Measurements from ENCODE around the gene SULT1B1.

SULT1B1 gene

DNA sequence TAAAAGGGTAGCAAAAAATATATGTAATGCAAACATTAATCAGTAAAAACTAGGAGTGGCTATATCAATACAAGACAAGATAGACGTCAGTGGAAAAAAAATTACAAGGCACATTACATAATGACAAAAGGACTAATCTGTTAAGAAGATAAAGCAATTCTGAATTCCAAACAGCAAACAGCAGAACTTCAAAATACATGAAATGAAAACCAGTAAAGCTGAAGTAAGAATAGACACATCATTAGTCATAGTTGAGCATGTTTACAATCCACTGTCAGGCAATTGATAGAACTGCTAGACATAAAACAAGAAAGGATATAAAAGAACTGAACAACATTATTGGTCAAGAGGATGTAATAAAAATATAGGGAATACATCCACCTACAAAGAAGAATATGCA lies 12.2 kb downstream of the SULT1B1 start:
- H3K27me3 ChIP-seq (ENCODE audit: insufficient read depth, low read length): no peaks in the 10 kb centered on the region
- H3K9ac ChIP-seq (ENCODE audit: low read depth, low read length): no peak overlapping the region
- no peaks in the 10 kb centered on the region for H3K9me3 ChIP-seq (ENCODE audit: insufficient read depth, low read depth, low read length)
- no peak overlapping the region for H3K4me3 ChIP-seq (ENCODE audit: low read length)
- H3K36me3 ChIP-seq (ENCODE audit: insufficient read depth, low read depth, low read length): no peaks in the 10 kb centered on the region
- no peaks in the 10 kb centered on the region for H3K4me1 ChIP-seq (ENCODE audit: insufficient read depth, low read length)
- no peak overlapping the region for H3K27ac ChIP-seq (ENCODE audit: low read length)

DNA sequence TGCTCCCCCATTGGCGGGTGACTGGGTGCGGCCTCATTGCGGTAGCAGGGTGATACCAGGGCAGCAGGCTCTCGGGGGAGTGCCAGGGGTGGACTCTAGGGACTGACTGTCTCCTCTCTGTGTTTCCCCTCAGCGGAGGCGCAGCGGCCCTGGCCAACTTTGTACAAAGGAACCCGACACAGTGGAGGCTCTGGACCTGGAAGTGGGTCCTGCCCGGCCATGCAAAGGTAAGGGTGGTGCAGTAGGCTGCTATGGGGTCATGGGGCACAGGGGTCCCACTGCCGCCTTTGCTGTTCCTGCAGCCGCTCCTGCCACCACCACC lies 16.3 kb downstream of the SULT1B1 start:
- H3K36me3 ChIP-seq (ENCODE audit: insufficient read depth, low read depth, low read length): no peaks in the 10 kb centered on the region
- H3K4me3 ChIP-seq (ENCODE audit: low read length): no peak overlapping the region
- H3K27ac ChIP-seq (ENCODE audit: low read length): no peak overlapping the region
- no peaks in the 10 kb centered on the region for H3K27me3 ChIP-seq (ENCODE audit: insufficient read depth, low read length)
- no peak overlapping the region for H3K9ac ChIP-seq (ENCODE audit: low read depth, low read length)
- no peaks in the 10 kb centered on the region for H3K4me1 ChIP-seq (ENCODE audit: insufficient read depth, low read length)
- H3K9me3 ChIP-seq (ENCODE audit: insufficient read depth, low read depth, low read length): peaks cover 10% of the 10 kb centered on the region; the same call in 1 of the 2 replicates

DNA sequence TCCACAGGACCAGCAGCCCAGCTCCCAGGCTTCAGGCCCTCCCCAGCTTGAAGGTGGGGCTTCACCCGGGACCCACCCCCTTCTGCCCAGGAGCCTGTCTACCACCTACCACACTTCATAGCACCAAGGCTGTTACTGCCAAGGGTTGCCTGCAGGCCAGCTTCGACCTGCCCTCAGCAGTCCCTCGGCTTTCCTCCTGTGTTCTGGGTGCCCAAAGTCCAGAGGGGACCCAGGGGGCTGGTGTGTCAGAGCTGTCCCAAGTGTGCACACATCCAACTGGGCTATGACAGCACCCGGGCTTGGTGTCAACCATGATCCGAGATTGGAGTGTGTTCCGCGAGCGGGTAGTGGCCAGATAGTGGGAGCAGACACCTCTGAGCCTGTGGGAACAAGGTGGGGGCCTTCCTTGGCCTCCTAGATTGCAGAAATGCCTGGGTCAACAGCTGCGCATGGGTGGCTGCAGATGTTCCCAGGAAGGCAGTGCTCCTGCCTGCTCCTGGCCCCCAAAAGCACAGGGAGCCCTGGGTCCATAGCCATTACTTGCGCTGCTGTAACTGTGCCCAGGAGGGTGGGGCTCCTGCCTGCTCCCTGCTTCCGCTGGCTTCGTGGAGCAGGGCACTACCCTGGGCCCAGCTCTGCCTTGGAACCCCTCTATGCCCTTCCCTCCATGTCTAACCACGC lies 16.8 kb downstream of the SULT1B1 start:
- H3K4me3 ChIP-seq (ENCODE audit: low read length): no peak overlapping the region
- H3K9ac ChIP-seq (ENCODE audit: low read depth, low read length): no peak overlapping the region
- no peak overlapping the region for H3K27ac ChIP-seq (ENCODE audit: low read length)
- no peaks in the 10 kb centered on the region for H3K27me3 ChIP-seq (ENCODE audit: insufficient read depth, low read length)
- no peaks in the 10 kb centered on the region for H3K36me3 ChIP-seq (ENCODE audit: insufficient read depth, low read depth, low read length)
- H3K9me3 ChIP-seq (ENCODE audit: insufficient read depth, low read depth, low read length): peaks cover 10% of the 10 kb centered on the region; the same call in 1 of the 2 replicates
- H3K4me1 ChIP-seq (ENCODE audit: insufficient read depth, low read length): no peaks in the 10 kb centered on the region

DNA sequence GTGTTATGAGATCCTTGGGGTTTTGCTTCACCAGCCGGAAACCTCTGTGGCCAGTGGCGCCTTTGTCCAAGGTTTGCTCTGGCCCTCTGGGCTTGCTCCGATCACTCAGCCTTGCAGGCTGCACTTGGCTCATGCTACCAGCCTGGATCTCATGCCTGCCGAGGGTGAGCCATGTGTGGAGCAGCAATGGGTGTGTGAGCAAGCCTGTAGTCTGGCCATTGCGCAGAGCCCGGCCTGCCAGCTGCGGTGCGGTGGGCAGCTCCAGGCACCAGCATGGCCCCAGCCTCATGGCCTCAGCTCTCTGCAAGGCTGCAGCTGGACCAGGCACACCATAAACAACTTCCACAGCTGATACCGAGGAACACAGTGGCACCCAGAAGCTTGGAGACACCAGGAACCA lies 17.8 kb downstream of the SULT1B1 start:
- Histone ChIP-seq H3K4me3 (ENCODE audit: low read length) (no peak overlapping the region), H3K27me3 (ENCODE audit: insufficient read depth, low read length) (no peaks in the 10 kb centered on the region), H3K9ac (ENCODE audit: low read depth, low read length) (no peak overlapping the region), H3K27ac (ENCODE audit: low read length) (no peak overlapping the region), H3K4me1 (ENCODE audit: insufficient read depth, low read length) (no peaks in the 10 kb centered on the region), H3K36me3 (ENCODE audit: insufficient read depth, low read depth, low read length) (no peaks in the 10 kb centered on the region), H3K9me3 (ENCODE audit: insufficient read depth, low read depth, low read length) (peaks cover 10% of the 10 kb centered on the region; the same call in 1 of the 2 replicates)

DNA sequence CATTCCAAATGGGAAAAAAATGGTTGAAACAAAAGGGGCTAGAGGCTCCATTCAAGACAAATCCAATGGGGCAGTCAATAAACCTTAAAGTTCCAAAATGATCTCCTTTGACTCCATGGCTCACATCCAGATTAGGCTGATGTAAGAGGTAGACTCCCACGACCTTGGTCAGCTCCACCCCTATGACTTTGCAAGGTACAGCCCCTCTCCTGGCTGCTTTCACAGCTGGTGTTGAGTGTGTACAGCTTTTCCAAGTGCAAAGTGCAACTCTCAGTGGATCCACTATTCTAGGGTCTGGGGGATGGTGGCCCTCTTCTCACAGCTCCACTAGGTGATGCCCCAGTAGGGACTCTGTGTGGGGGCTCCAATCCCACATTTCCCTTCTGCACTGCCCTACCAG lies 21.5 kb downstream of the SULT1B1 start:
- Histone ChIP-seq H3K27ac (ENCODE audit: low read length) (no peak overlapping the region), H3K27me3 (ENCODE audit: insufficient read depth, low read length) (no peaks in the 10 kb centered on the region), H3K4me1 (ENCODE audit: insufficient read depth, low read length) (no peaks in the 10 kb centered on the region), H3K9me3 (ENCODE audit: insufficient read depth, low read depth, low read length) (peaks cover 10% of the 10 kb centered on the region; the same call in 1 of the 2 replicates), H3K36me3 (ENCODE audit: insufficient read depth, low read depth, low read length) (no peaks in the 10 kb centered on the region), H3K9ac (ENCODE audit: low read depth, low read length) (no peak overlapping the region), H3K4me3 (ENCODE audit: low read length) (no peak overlapping the region)

DNA sequence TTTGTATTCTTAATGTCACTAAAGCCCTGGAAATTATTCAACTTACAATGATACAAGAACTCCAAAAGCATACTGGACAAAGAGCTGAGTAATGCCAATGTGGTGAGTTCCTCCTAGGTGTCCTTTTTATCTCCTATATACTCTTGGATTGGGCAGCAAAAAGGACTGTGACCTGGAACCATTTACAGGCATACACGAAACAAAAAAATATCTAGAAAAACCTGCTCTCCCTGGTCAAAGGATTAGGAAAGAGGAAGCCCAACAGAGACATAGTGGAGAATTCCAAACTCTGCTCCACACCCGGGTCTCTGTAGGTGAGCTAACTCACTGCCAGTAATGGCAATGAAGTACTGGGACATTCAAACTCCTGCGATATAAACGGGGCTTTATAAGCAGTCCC lies 25.3 kb downstream of the SULT1B1 start:
- no peak overlapping the region for H3K27ac ChIP-seq (ENCODE audit: low read length)
- no peak overlapping the region for H3K9ac ChIP-seq (ENCODE audit: low read depth, low read length)
- H3K27me3 ChIP-seq (ENCODE audit: insufficient read depth, low read length): no peaks in the 10 kb centered on the region
- peaks cover 9% of the 10 kb centered on the region; the same call in 1 of the 2 replicates for H3K9me3 ChIP-seq (ENCODE audit: insufficient read depth, low read depth, low read length)
- no peaks in the 10 kb centered on the region for H3K4me1 ChIP-seq (ENCODE audit: insufficient read depth, low read length)
- no peaks in the 10 kb centered on the region for H3K36me3 ChIP-seq (ENCODE audit: insufficient read depth, low read depth, low read length)
- no peak overlapping the region for H3K4me3 ChIP-seq (ENCODE audit: low read length)

DNA sequence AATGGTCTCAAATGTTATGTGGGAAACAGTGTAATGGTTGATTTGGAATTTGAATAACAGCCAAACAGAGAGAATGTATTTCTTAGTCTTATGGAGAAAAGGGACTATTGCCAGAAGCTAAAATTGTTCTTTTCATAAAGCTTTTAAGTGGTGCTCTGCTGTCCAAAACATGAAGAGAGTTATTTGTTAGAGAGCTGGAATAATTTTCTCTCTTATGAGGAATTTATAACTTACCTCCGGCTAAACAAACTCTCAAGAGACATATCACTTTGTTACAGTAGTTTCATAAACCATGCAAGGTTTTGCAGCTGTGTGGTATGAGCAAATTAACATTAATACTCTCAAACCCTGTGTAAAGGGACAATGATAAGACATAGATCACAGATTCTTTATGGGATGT lies 28.6 kb downstream of the SULT1B1 start:
- Histone ChIP-seq H3K9ac (ENCODE audit: low read depth, low read length) (no peak overlapping the region), H3K4me1 (ENCODE audit: insufficient read depth, low read length) (no peaks in the 10 kb centered on the region), H3K9me3 (ENCODE audit: insufficient read depth, low read depth, low read length) (no peaks in the 10 kb centered on the region), H3K4me3 (ENCODE audit: low read length) (no peak overlapping the region), H3K27ac (ENCODE audit: low read length) (no peak overlapping the region), H3K36me3 (ENCODE audit: insufficient read depth, low read depth, low read length) (no peaks in the 10 kb centered on the region), H3K27me3 (ENCODE audit: insufficient read depth, low read length) (no peaks in the 10 kb centered on the region)

DNA sequence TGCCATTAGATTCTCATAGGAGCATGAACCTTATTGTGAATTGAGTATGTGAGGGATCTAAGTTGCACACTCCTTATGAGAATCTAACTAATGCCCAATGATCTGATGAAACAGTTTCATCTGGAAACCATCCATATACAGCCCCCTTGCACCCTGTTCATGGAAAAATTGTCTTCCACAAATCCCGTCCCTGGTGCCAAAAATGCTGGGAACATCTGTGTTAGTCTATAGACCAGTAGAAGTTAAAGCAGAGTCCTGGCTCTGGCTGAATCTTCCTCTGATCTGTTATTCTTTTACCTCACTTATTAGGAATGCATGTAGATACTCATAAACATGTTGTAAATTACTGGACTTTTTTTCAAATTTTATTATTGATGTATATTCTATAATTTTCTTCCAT lies 29.2 kb downstream of the SULT1B1 start:
- Histone ChIP-seq H3K4me3 (ENCODE audit: low read length) (no peak overlapping the region), H3K27me3 (ENCODE audit: insufficient read depth, low read length) (no peaks in the 10 kb centered on the region), H3K36me3 (ENCODE audit: insufficient read depth, low read depth, low read length) (no peaks in the 10 kb centered on the region), H3K9ac (ENCODE audit: low read depth, low read length) (no peak overlapping the region), H3K27ac (ENCODE audit: low read length) (no peak overlapping the region), H3K9me3 (ENCODE audit: insufficient read depth, low read depth, low read length) (no peaks in the 10 kb centered on the region), H3K4me1 (ENCODE audit: insufficient read depth, low read length) (peaks cover 3% of the 10 kb centered on the region; the same call in 1 of the 2 replicates)

DNA sequence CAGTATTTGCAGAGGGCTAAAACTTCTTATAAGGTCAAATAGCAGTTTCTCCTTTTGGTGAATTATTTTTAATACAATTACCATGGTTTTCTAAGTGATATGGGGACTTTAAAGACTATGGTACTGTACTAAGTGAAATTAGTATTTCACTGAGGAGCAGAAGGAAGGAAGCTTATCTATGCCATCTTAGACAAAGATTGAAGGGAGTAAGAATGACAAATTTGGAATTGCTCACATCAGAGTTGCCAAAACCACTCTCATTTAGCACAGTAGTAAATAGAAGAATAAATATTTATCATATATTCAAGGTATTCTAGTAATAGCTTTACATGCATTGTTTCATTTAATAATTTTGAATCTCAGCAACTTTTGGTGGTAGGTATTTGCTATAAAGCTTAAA lies 30.4 kb downstream of the SULT1B1 start:
- Histone ChIP-seq H3K27ac (ENCODE audit: low read length) (no peak overlapping the region), H3K4me3 (ENCODE audit: low read length) (no peak overlapping the region), H3K36me3 (ENCODE audit: insufficient read depth, low read depth, low read length) (no peaks in the 10 kb centered on the region), H3K27me3 (ENCODE audit: insufficient read depth, low read length) (no peaks in the 10 kb centered on the region), H3K4me1 (ENCODE audit: insufficient read depth, low read length) (peaks cover 3% of the 10 kb centered on the region; the same call in 1 of the 2 replicates), H3K9me3 (ENCODE audit: insufficient read depth, low read depth, low read length) (no peaks in the 10 kb centered on the region), H3K9ac (ENCODE audit: low read depth, low read length) (no peak overlapping the region)

DNA sequence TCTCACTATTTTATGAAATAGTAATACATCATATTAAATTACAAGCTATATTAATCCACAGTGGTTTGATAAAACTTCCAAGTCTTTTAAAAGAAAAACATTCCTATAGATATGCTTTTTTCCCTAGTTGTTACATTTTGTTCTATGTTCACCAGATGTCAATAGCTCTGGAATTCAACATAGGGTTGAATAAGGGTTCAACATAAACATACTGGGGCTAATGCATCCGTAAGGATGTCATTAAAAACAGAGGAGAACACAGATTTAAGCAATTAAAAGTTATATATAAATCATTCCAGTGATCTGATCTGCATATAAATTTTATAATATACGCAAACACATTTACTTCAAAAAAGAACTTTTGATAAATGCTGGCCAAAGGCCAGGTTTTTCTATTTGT lies 32.5 kb downstream of the SULT1B1 start:
- Histone ChIP-seq H3K27ac (ENCODE audit: low read length) (no peak overlapping the region), H3K4me3 (ENCODE audit: low read length) (no peak overlapping the region), H3K36me3 (ENCODE audit: insufficient read depth, low read depth, low read length) (no peaks in the 10 kb centered on the region), H3K9me3 (ENCODE audit: insufficient read depth, low read depth, low read length) (no peaks in the 10 kb centered on the region), H3K9ac (ENCODE audit: low read depth, low read length) (no peak overlapping the region), H3K4me1 (ENCODE audit: insufficient read depth, low read length) (peaks cover 3% of the 10 kb centered on the region; the same call in 1 of the 2 replicates), H3K27me3 (ENCODE audit: insufficient read depth, low read length) (no peaks in the 10 kb centered on the region)

DNA sequence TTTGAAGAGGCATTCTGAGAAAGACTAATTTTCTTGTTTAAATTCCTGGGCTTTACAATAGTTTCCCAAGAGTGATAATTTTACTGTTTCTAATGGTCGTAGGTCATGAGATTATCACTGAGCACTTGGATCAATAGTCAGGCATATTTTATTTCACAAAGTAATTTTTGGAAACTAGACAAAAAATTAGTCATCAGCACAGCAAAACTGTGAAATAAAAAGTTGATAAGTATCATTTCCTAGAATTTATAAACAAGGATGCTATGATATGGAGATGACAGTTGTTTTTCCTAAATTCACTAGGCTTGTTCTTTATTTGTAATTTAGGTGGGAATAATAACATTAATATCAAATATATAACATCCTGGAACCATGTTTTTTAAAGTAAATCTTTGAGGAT lies 33.0 kb downstream of the SULT1B1 start:
- no peaks in the 10 kb centered on the region for H3K36me3 ChIP-seq (ENCODE audit: insufficient read depth, low read depth, low read length)
- no peak overlapping the region for H3K9ac ChIP-seq (ENCODE audit: low read depth, low read length)
- H3K4me3 ChIP-seq (ENCODE audit: low read length): no peak overlapping the region
- H3K4me1 ChIP-seq (ENCODE audit: insufficient read depth, low read length): peaks cover 3% of the 10 kb centered on the region; the same call in 1 of the 2 replicates
- no peak overlapping the region for H3K27ac ChIP-seq (ENCODE audit: low read length)
- H3K9me3 ChIP-seq (ENCODE audit: insufficient read depth, low read depth, low read length): no peaks in the 10 kb centered on the region
- no peaks in the 10 kb centered on the region for H3K27me3 ChIP-seq (ENCODE audit: insufficient read depth, low read length)

DNA sequence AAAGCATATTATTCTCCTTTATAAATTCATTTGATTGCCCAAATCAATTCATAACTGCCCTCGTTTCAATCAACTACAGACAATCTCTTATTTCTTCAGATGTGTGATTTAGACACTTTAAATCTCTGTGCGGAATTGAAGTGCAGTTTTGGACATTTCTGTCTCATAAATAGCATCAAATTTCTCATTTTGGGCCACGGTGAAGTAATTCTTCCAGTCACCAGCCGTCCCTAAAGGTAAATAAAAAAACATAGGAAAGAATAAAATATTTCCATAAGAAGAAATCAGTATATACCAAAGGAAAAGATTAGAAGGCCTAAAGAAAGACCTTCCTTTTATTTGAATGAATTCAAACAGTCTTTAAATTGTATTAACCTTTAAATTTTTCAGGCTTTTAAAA lies 33.4 kb downstream of the SULT1B1 start:
- Histone ChIP-seq H3K4me3 (ENCODE audit: low read length) (no peak overlapping the region), H3K27me3 (ENCODE audit: insufficient read depth, low read length) (no peaks in the 10 kb centered on the region), H3K9ac (ENCODE audit: low read depth, low read length) (no peak overlapping the region), H3K9me3 (ENCODE audit: insufficient read depth, low read depth, low read length) (no peaks in the 10 kb centered on the region), H3K27ac (ENCODE audit: low read length) (no peak overlapping the region), H3K36me3 (ENCODE audit: insufficient read depth, low read depth, low read length) (no peaks in the 10 kb centered on the region), H3K4me1 (ENCODE audit: insufficient read depth, low read length) (peaks cover 3% of the 10 kb centered on the region; the same call in 1 of the 2 replicates)
